Left lobe of liver (tissue), 1 donor: ENCODE data around the gene MAPK8IP2. TPM values are rescaled to one million over a fixed set of nuclear protein-coding genes. Genes with fewer than 3 reads are reported as not detected.

Experiments used
- total RNA-seq: library from RNA; stranded (reverse); gene quantifications from one replicate; pipeline ENCODE4 v1.2.1, GENCODE V29; 2021
- donor health status: DM: no; HTN: yes; CAD: no.

MAPK8IP2 gene
- total RNA-seq, 1 donor from 2014 or later: 0.53 TPM

Other genes starting within 250 kb of the MAPK8IP2 start
- gene SBF1, start 125.8 kb upstream of the MAPK8IP2 start, total RNA-seq: 31.2 TPM
- gene ADM2, start 119.2 kb upstream of the MAPK8IP2 start, total RNA-seq: 1.3 TPM
- not detected for gene MIOX, start 113.9 kb upstream of the MAPK8IP2 start, total RNA-seq
- 50.2 TPM for gene LMF2, start 93.1 kb upstream of the MAPK8IP2 start, total RNA-seq
- 18.8 TPM for gene NCAPH2, start 92.6 kb upstream of the MAPK8IP2 start, total RNA-seq
- not detected for gene SCO2, start 75.2 kb upstream of the MAPK8IP2 start, total RNA-seq
- gene TYMP, start 70.8 kb upstream of the MAPK8IP2 start, total RNA-seq: 80.0 TPM
- gene KLHDC7B, start 54.9 kb upstream of the MAPK8IP2 start, total RNA-seq: 0.05 TPM
- gene SYCE3, start 37.9 kb upstream of the MAPK8IP2 start, total RNA-seq: 0.45 TPM
- 24.7 TPM for gene CPT1B, start 22.4 kb upstream of the MAPK8IP2 start, total RNA-seq
- 32.6 TPM for gene CHKB, start 17.9 kb upstream of the MAPK8IP2 start, total RNA-seq
- gene ARSA, start 27.4 kb downstream of the MAPK8IP2 start, total RNA-seq: 49.0 TPM
- gene SHANK3, start 72.0 kb downstream of the MAPK8IP2 start, total RNA-seq: 22.8 TPM
- 0.83 TPM for gene ACR, start 137.4 kb downstream of the MAPK8IP2 start, total RNA-seq
- gene RABL2B, start 182.8 kb downstream of the MAPK8IP2 start, total RNA-seq: 11.1 TPM